ENCODE results near the gene FGA. TPM values are rescaled to one million over a fixed set of nuclear protein-coding genes. Genes with fewer than 3 reads are reported as not detected.

Gene FGA
- polyA plus RNA-seq, 1 donor (not counting 4 experiments of a cell fraction or from before 2014, with no cell fraction given): not detected

- no peaks in the 10 kb centered on the region for H3K4me1 ChIP-seq (ENCODE audit: control insufficient read depth, extremely low read depth, insufficient read depth, low read length)
- no peak for TF ChIP-seq EZH2 (IDR thresholded peaks at IDR 0.05; ENCODE audit: low read length)
- TF ChIP-seq, protein P1, sequence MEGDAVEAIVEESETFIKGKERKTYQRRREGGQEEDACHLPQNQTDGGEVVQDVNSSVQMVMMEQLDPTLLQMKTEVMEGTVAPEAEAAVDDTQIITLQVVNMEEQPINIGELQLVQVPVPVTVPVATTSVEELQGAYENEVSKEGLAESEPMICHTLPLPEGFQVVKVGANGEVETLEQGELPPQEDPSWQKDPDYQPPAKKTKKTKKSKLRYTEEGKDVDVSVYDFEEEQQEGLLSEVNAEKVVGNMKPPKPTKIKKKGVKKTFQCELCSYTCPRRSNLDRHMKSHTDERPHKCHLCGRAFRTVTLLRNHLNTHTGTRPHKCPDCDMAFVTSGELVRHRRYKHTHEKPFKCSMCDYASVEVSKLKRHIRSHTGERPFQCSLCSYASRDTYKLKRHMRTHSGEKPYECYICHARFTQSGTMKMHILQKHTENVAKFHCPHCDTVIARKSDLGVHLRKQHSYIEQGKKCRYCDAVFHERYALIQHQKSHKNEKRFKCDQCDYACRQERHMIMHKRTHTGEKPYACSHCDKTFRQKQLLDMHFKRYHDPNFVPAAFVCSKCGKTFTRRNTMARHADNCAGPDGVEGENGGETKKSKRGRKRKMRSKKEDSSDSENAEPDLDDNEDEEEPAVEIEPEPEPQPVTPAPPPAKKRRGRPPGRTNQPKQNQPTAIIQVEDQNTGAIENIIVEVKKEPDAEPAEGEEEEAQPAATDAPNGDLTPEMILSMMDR (optimal IDR thresholded peaks at IDR 0.05 in 1 of 3, IDR thresholded peaks at IDR 0.05 in 1 of 3, conservative IDR thresholded peaks at IDR 0.05 in 1 of 3; ENCODE audit: extremely low read depth in 1 of 3, insufficient read depth in 2 of 3, low read length in 3 of 3): no peak
- H3K4me3 ChIP-seq (ENCODE audit: control insufficient read depth in 2 of 3, extremely low read depth in 1 of 3, insufficient read depth in 2 of 3, low read depth in 1 of 3, low read length in 3 of 3): no peak within 1 kb of the TSS
- FAIRE-seq: no peak
- H3K9ac ChIP-seq (ENCODE audit: control insufficient read depth, extremely low read depth, insufficient read depth, low read length): no peak within 1 kb of the TSS
- no peak within 1 kb of the TSS for H2AFZ ChIP-seq (ENCODE audit: control insufficient read depth, low read length)
- H3K9me3 ChIP-seq (ENCODE audit: control insufficient read depth, low read depth, low read length): no peaks in the 10 kb centered on the region
- dilution Hi-C loops (cut with MboI; ENCODE audit: extremely low pct_ligation_motif_present, low sequenced_read_pairs): no loop called here
- H3K36me3 ChIP-seq (ENCODE audit: control insufficient read depth in 2 of 2, extremely low read depth in 1 of 2, insufficient read depth in 2 of 2, low read length in 2 of 2): no peaks in the 10 kb centered on the region
- DNase-seq (ENCODE audit: low read depth, low spot score): no peak
- H3K27me3 ChIP-seq (ENCODE audit: control insufficient read depth, extremely low read depth, insufficient read depth, low read length): no peaks in the 10 kb centered on the region
- H3K79me2 ChIP-seq (ENCODE audit: control insufficient read depth, insufficient read depth, low read length): no peaks in the 10 kb centered on the region
- H4K20me1 ChIP-seq (ENCODE audit: control insufficient read depth, extremely low read depth, insufficient read depth, low read length): no peaks in the 10 kb centered on the region
- H3K27ac ChIP-seq (ENCODE audit: control insufficient read depth, insufficient read depth, low read length): no peak within 1 kb of the TSS
- no peak within 1 kb of the TSS for H3K4me2 ChIP-seq (ENCODE audit: control insufficient read depth, extremely low read depth, insufficient read depth, low read depth, low read length)
- H3K9me1 ChIP-seq (ENCODE audit: control insufficient read depth, extremely low read depth, insufficient read depth, low read length): no peaks in the 10 kb centered on the region
These were observed 27.8 kb downstream of the FGA start, which contains the start of gene FGB for GRCh38 chr4:154562697-154563254. Gene FGB, plus strand, starts transcription at chr4:154563011. Its CDS starts 8 bp downstream, at chr4:154563019.

- Histone ChIP-seq H3K9me1 (ENCODE audit: control insufficient read depth, extremely low read depth, insufficient read depth, low read length) (no peaks in the 10 kb centered on the region), H3K9me3 (ENCODE audit: control insufficient read depth, low read depth, low read length) (no peaks in the 10 kb centered on the region), H3K27ac (ENCODE audit: control insufficient read depth, insufficient read depth, low read length) (no peak overlapping the region), H3K4me1 (ENCODE audit: control insufficient read depth, extremely low read depth, insufficient read depth, low read length) (no peaks in the 10 kb centered on the region), H3K79me2 (ENCODE audit: control insufficient read depth, insufficient read depth, low read length) (no peaks in the 10 kb centered on the region), H3K27me3 (ENCODE audit: control insufficient read depth, extremely low read depth, insufficient read depth, low read length) (no peaks in the 10 kb centered on the region), H2AFZ (ENCODE audit: control insufficient read depth, low read length) (no peak overlapping the region), H4K20me1 (ENCODE audit: control insufficient read depth, extremely low read depth, insufficient read depth, low read length) (no peaks in the 10 kb centered on the region), H3K4me3 (ENCODE audit: control insufficient read depth in 2 of 3, extremely low read depth in 1 of 3, insufficient read depth in 2 of 3, low read depth in 1 of 3, low read length in 3 of 3) (no peak overlapping the region), H3K4me2 (ENCODE audit: control insufficient read depth, extremely low read depth, insufficient read depth, low read depth, low read length) (no peak overlapping the region), H3K9ac (ENCODE audit: control insufficient read depth, extremely low read depth, insufficient read depth, low read length) (no peak overlapping the region), H3K36me3 (ENCODE audit: control insufficient read depth in 2 of 2, extremely low read depth in 1 of 2, insufficient read depth in 2 of 2, low read length in 2 of 2) (no peaks in the 10 kb centered on the region)
- dilution Hi-C loops (cut with MboI; ENCODE audit: extremely low pct_ligation_motif_present, low sequenced_read_pairs): no loop called here
- DNase-seq (ENCODE audit: low read depth, low spot score) (no peak), FAIRE-seq (no peak)
- TF ChIP-seq, protein P1 (optimal IDR thresholded peaks at IDR 0.05 in 1 of 3, IDR thresholded peaks at IDR 0.05 in 1 of 3, conservative IDR thresholded peaks at IDR 0.05 in 1 of 3; ENCODE audit: extremely low read depth in 1 of 3, insufficient read depth in 2 of 3, low read length in 3 of 3): no peak
- no peak for TF ChIP-seq EZH2 (IDR thresholded peaks at IDR 0.05; ENCODE audit: low read length)
These were observed 29.7 kb downstream of the FGA start for GRCh38 chr4:154560824-154561231.

Data from keratinocyte (primary cell).